ENCODE measurements around the gene MKNK1. TPM values are rescaled to one million over a fixed set of nuclear protein-coding genes. Genes with fewer than 3 reads are reported as not detected.
A peak's percentile ranks its signal among the peaks of the same experiment; 100 is the strongest.

MKNK1 gene
- total RNA-seq, 1 experiment from 2014 or later = 40.1 TPM

GRCh38 chr1:46532498-46533178, 71.4 kb downstream of the MKNK1 start:
- Histone ChIP-seq H3K4me3 (ENCODE audit: low read depth in 2 of 2, low read length in 2 of 2) (peak overlapping the region in 1 of 2 experiments; percentile 32; a peak in 2 of 4 replicates), H3K36me3 (ENCODE audit: control insufficient read depth, insufficient read depth, low read length) (no peaks in the 10 kb centered on the region), H3K27ac (ENCODE audit: low read length) (no peak overlapping the region), H3K27me3 (ENCODE audit: control insufficient read depth, insufficient read depth, low read length) (peaks cover 8% of the 10 kb centered on the region), H3K9me3 (ENCODE audit: control insufficient read depth, insufficient read depth, low read depth, low read length) (no peaks in the 10 kb centered on the region), H3K4me1 (ENCODE audit: control insufficient read depth, insufficient read depth, low read length) (0 out of 2 replicates have a peak, but pooled peaks cover 2% of the 10 kb centered on the region)
- BruUV-seq (replicated peaks) = no TSS peak
- intact Hi-C loops (cut with micrococcal nuclease; ENCODE audit: unreplicated experiment) = loop anchor here (10.0 kb wide), 1 partner anchor 192 kb away; no protein-coding TSS in a partner anchor
- ChIA-PET CTCF (interaction anchor here (0.5 to 1.4 kb wide), 5 partner anchors 15 to 146 kb away, joined by 3 to 9 read pairs (median 3); no protein-coding TSS in a partner anchor), POLR2A (no interaction called here)
- DNase-seq (ENCODE audit: low read depth, low spot score) (no peak), ATAC-seq (peak; percentile 83)
- TF ChIP-seq, protein P1, sequence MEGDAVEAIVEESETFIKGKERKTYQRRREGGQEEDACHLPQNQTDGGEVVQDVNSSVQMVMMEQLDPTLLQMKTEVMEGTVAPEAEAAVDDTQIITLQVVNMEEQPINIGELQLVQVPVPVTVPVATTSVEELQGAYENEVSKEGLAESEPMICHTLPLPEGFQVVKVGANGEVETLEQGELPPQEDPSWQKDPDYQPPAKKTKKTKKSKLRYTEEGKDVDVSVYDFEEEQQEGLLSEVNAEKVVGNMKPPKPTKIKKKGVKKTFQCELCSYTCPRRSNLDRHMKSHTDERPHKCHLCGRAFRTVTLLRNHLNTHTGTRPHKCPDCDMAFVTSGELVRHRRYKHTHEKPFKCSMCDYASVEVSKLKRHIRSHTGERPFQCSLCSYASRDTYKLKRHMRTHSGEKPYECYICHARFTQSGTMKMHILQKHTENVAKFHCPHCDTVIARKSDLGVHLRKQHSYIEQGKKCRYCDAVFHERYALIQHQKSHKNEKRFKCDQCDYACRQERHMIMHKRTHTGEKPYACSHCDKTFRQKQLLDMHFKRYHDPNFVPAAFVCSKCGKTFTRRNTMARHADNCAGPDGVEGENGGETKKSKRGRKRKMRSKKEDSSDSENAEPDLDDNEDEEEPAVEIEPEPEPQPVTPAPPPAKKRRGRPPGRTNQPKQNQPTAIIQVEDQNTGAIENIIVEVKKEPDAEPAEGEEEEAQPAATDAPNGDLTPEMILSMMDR (IDR thresholded peaks at IDR 0.05) = peak; percentile 96
- TF ChIP-seq SIN3A (IDR thresholded peaks at IDR 0.05; ENCODE audit: borderline replicate concordance, insufficient read depth, low read depth, low read length) (no peak), TCF7L2 (IDR thresholded peaks at IDR 0.05; ENCODE audit: low read depth, low read length) (no peak)
- in situ Hi-C loops (cut with HindIII; ENCODE audit: low pct_unique_long_range_greater_than_20kb, low sequenced_read_pairs) = no loop called here

- H3K27ac ChIP-seq (ENCODE audit: low read length) = no peak overlapping the region
- intact Hi-C loops (cut with micrococcal nuclease; ENCODE audit: unreplicated experiment) = loop anchor here (10.0 kb wide), 1 partner anchor 193 kb away; no protein-coding TSS in a partner anchor
- H3K36me3 ChIP-seq (ENCODE audit: control insufficient read depth, insufficient read depth, low read length) = no peaks in the 10 kb centered on the region
- BruUV-seq (replicated peaks) = no TSS peak
- ChIA-PET CTCF (interaction anchor here (0.9 kb wide), 1 partner anchor 78 kb away, joined by 3 read pairs; no protein-coding TSS in a partner anchor), POLR2A (no interaction called here)
- in situ Hi-C loops (cut with HindIII; ENCODE audit: low pct_unique_long_range_greater_than_20kb, low sequenced_read_pairs) = no loop called here
- 0 out of 2 replicates have a peak, but pooled peaks cover 2% of the 10 kb centered on the region for H3K4me1 ChIP-seq (ENCODE audit: control insufficient read depth, insufficient read depth, low read length)
- H3K27me3 ChIP-seq (ENCODE audit: control insufficient read depth, insufficient read depth, low read length) = peaks cover 8% of the 10 kb centered on the region
- no peak overlapping the region for H3K4me3 ChIP-seq (ENCODE audit: low read depth in 2 of 2, low read length in 2 of 2)
- ATAC-seq (no peak), DNase-seq (ENCODE audit: low read depth, low spot score) (no peak)
- TF ChIP-seq POLR2AphosphoS5 (IDR thresholded peaks at IDR 0.05; ENCODE audit: low read depth, low read length) (no peak), TCF7L2 (IDR thresholded peaks at IDR 0.05; ENCODE audit: low read depth, low read length) (no peak), SIN3A (IDR thresholded peaks at IDR 0.05; ENCODE audit: borderline replicate concordance, insufficient read depth, low read depth, low read length) (no peak)
- TF ChIP-seq, protein P1 (IDR thresholded peaks at IDR 0.05) = no peak
- TF ChIP-seq, protein P2, sequence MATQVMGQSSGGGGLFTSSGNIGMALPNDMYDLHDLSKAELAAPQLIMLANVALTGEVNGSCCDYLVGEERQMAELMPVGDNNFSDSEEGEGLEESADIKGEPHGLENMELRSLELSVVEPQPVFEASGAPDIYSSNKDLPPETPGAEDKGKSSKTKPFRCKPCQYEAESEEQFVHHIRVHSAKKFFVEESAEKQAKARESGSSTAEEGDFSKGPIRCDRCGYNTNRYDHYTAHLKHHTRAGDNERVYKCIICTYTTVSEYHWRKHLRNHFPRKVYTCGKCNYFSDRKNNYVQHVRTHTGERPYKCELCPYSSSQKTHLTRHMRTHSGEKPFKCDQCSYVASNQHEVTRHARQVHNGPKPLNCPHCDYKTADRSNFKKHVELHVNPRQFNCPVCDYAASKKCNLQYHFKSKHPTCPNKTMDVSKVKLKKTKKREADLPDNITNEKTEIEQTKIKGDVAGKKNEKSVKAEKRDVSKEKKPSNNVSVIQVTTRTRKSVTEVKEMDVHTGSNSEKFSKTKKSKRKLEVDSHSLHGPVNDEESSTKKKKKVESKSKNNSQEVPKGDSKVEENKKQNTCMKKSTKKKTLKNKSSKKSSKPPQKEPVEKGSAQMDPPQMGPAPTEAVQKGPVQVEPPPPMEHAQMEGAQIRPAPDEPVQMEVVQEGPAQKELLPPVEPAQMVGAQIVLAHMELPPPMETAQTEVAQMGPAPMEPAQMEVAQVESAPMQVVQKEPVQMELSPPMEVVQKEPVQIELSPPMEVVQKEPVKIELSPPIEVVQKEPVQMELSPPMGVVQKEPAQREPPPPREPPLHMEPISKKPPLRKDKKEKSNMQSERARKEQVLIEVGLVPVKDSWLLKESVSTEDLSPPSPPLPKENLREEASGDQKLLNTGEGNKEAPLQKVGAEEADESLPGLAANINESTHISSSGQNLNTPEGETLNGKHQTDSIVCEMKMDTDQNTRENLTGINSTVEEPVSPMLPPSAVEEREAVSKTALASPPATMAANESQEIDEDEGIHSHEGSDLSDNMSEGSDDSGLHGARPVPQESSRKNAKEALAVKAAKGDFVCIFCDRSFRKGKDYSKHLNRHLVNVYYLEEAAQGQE (IDR thresholded peaks at IDR 0.05; ENCODE audit: insufficient read depth in 1 of 2, low read depth in 2 of 2, low read length in 1 of 2) = no peak
- H3K9me3 ChIP-seq (ENCODE audit: control insufficient read depth, insufficient read depth, low read depth, low read length) = no peaks in the 10 kb centered on the region
These were observed 72.0 kb downstream of the MKNK1 start for GRCh38 chr1:46532095-46532494.
